ENCODE data around the gene ADGRB2. TPM values are rescaled to one million over a fixed set of nuclear protein-coding genes. Genes with fewer than 3 reads are reported as not detected.
A peak's percentile ranks its signal among the peaks of the same experiment; 100 is the strongest.

ADGRB2 gene
- total RNA-seq, 6 donors from 2014 or later = 0.34 to 1.9 (median 1.1) TPM

- no peaks in the 10 kb centered on the region for H3K36me3 ChIP-seq
- no peak for TF ChIP-seq POLR2AphosphoS5 (IDR thresholded peaks at IDR 0.05)
- no peak for TF ChIP-seq CTCF (IDR thresholded peaks at IDR 0.05)
- no peak for TF ChIP-seq EP300 (IDR thresholded peaks at IDR 0.05)
- no peak for TF ChIP-seq POLR2A (IDR thresholded peaks at IDR 0.05)
- DNase-seq = no peak
- no peak overlapping the region for H3K4me3 ChIP-seq
- ATAC-seq (ENCODE audit: low FRiP score in 2 of 2) = no peak
- H3K27me3 ChIP-seq = no peaks in the 10 kb centered on the region
- WGBS, 2 donors = 78 to 79% methylated on average over 7 to 8 of the region's 8 CpGs
- H3K9me3 ChIP-seq = no peaks in the 10 kb centered on the region
- no peak overlapping the region for H3K27ac ChIP-seq
- H3K4me1 ChIP-seq = no peaks in the 10 kb centered on the region
Measured at GRCh38 chr1:31685795-31686194, 78.3 kb downstream of the ADGRB2 start.

GRCh38 chr1:31683997-31684396 is 80.1 kb downstream of the ADGRB2 start:
- Histone ChIP-seq H3K36me3 (peaks cover 0 to 7% (median 0%) of the 10 kb centered on the region in 4 donors), H3K27me3 (no peaks in the 10 kb centered on the region), H3K27ac (no peak overlapping the region), H3K4me1 (no peaks in the 10 kb centered on the region), H3K4me3 (no peak overlapping the region), H3K9me3 (no peaks in the 10 kb centered on the region)
- peak; percentile 29 to 72 for DNase-seq
- peak; percentile 21 to 69 (median 36) for TF ChIP-seq CTCF (IDR thresholded peaks at IDR 0.05)
- no peak for TF ChIP-seq EP300 (IDR thresholded peaks at IDR 0.05)
- ATAC-seq (ENCODE audit: low FRiP score in 2 of 2) = peak; percentile 12 to 62
- 40 to 81% methylated on average over 2 to 7 of the region's 11 CpGs for WGBS, 2 donors

GRCh38 chr1:31681415-31681814 is 82.7 kb downstream of the ADGRB2 start:
- no peak for DNase-seq
- WGBS, 2 donors = 64 to 73% methylated on average over 9 of the region's 9 CpGs
- no peak for ATAC-seq (ENCODE audit: low FRiP score in 2 of 2)
- Histone ChIP-seq H3K4me1 (no peaks in the 10 kb centered on the region), H3K4me3 (no peak overlapping the region), H3K27me3 (no peaks in the 10 kb centered on the region), H3K36me3 (peaks cover 0 to 7% (median 0%) of the 10 kb centered on the region in 4 donors), H3K9me3 (no peaks in the 10 kb centered on the region), H3K27ac (no peak overlapping the region)
- no peak for TF ChIP-seq CTCF (IDR thresholded peaks at IDR 0.05)
- no peak for TF ChIP-seq POLR2AphosphoS5 (IDR thresholded peaks at IDR 0.05)
- TF ChIP-seq POLR2A (IDR thresholded peaks at IDR 0.05) = no peak
- no peak for TF ChIP-seq EP300 (IDR thresholded peaks at IDR 0.05)

GRCh38 chr1:31679676-31680230 is 84.4 kb downstream of the ADGRB2 start:
- 72 to 81% methylated on average over 14 to 18 of the region's 23 CpGs for WGBS, 2 donors

More at GRCh38 chr1:31679676-31680230, 84.4 kb downstream of the ADGRB2 start:
- no peaks in the 10 kb centered on the region for H3K9me3 ChIP-seq
- H3K4me1 ChIP-seq = no peaks in the 10 kb centered on the region
- DNase-seq = peak in 1 of 2 donors; percentile 76
- TF ChIP-seq EP300 (IDR thresholded peaks at IDR 0.05) (no peak), POLR2AphosphoS5 (IDR thresholded peaks at IDR 0.05) (no peak), POLR2A (IDR thresholded peaks at IDR 0.05) (no peak), CTCF (IDR thresholded peaks at IDR 0.05) (no peak)
- H3K27ac ChIP-seq = no peak overlapping the region
- H3K4me3 ChIP-seq = no peak overlapping the region
- no peak for ATAC-seq (ENCODE audit: low FRiP score in 2 of 2)
- H3K36me3 ChIP-seq = peaks cover 0 to 7% (median 0%) of the 10 kb centered on the region in 4 donors
- no peaks in the 10 kb centered on the region for H3K27me3 ChIP-seq

Data from upper lobe of left lung (tissue), 6 donors.